K562 (cell line): ENCODE measurements around the gene DYNC1H1. TPM values are rescaled to one million over a fixed set of nuclear protein-coding genes. Genes with fewer than 3 reads are reported as not detected.

Experiments
- BRD9 ChIP-seq: fragments of 450-650 bp; IDR thresholded peaks from 2 replicates; pipeline ENCODE4 v1.6.1; 2018; ENCODE audit warnings: low read depth; ENCODE audit not compliant: partially characterized antibody
- CTBP1 ChIP-seq: fragments of 450-650 bp; IDR thresholded peaks from 2 replicates; pipeline ENCODE4 v1.6.1; 2016; ENCODE audit warnings: borderline replicate concordance
- ELF2 ChIP-seq: fragments of 250-450 bp; sonication (Bioruptor Pico); IDR thresholded peaks from 2 replicates; pipeline ENCODE4 v1.5.0; 2021; ENCODE audit warnings: mild to moderate bottlenecking
- EP300 ChIP-seq: IDR thresholded peaks from 2 replicates; pipeline ENCODE4 v1.6.1; 2012; ENCODE audit warnings: low read length, improper control_type of control experiment
- EZH2 ChIP-seq: IDR thresholded peaks from 2 replicates; pipeline ENCODE4 v1.6.1; 2012; ENCODE audit warnings: low read depth, mild to moderate bottlenecking, inconsistent platforms, low read length, borderline replicate concordance
- MCM2 ChIP-seq: fragments of 450-650 bp; IDR thresholded peaks from 2 replicates; pipeline ENCODE4 v1.6.1; 2017; ENCODE audit warnings: low read depth, mild to moderate bottlenecking
- MCM3 ChIP-seq: fragments of 450-650 bp; IDR thresholded peaks from 2 replicates; pipeline ENCODE4 v1.6.1; 2016
- MTA2 ChIP-seq: fragments of 450-650 bp; IDR thresholded peaks from 2 replicates; pipeline ENCODE4 v1.6.1; 2016; ENCODE audit warnings: low read depth
- NFE2 ChIP-seq: IDR thresholded peaks from 2 replicates; pipeline ENCODE4 v1.6.1; 2014; ENCODE audit warnings: antibody characterized with exemption, low read depth
- PCBP2 ChIP-seq: fragments of 200-400 bp; formaldehyde crosslinking; IDR thresholded peaks from 2 replicates; pipeline ENCODE4 v1.6.1; 2018; ENCODE audit warnings: low read length, low read depth, mild to moderate bottlenecking, moderate library complexity; ENCODE audit not compliant: poor library complexity, severe bottlenecking
- POLR2H ChIP-seq: IDR thresholded peaks from 2 replicates; pipeline ENCODE4 v1.6.1; 2016; ENCODE audit warnings: missing genetic modification characterization, low read depth, mild to moderate bottlenecking, control low read depth, missing compliant biosample characterization, moderate library complexity
- SMAD1 ChIP-seq: fragments of 150-350 bp; IDR thresholded peaks from 2 replicates; pipeline ENCODE4 v1.6.1; 2014; ENCODE audit warnings: low read length, low read depth; ENCODE audit not compliant: partially characterized antibody
- SMC3 ChIP-seq: conservative IDR thresholded peaks from 2 replicates; pipeline ENCODE4 v1.6.1; 2011; ENCODE audit warnings: low read depth, low read length, improper control_type of control experiment; ENCODE audit not compliant: insufficient read depth
- UBTF ChIP-seq, 2 experiments: IDR thresholded peaks; 2 replicates each; pipeline ENCODE4 v1.6.1; 2012; ENCODE audit warnings: improper control_type of control experiment in 2 of 2, low read depth in 2 of 2, low read length in 2 of 2, borderline replicate concordance in 1 of 2
- ZBTB34 ChIP-seq: fragments of 250-450 bp; sonication (Bioruptor Pico); IDR thresholded peaks from 2 replicates; pipeline ENCODE4 v1.8.0; 2021; ENCODE audit warnings: mild to moderate bottlenecking, moderate library complexity
- polyA plus RNA-seq, 8 experiments: library from polyadenylated mRNA; depleted of rRNA in 4 of 8; stranded (reverse) in 5 of 8; unstranded in 3 of 8; fragments of >200 nt; fragmentation: Nextera tagmentation in 2 of 8; fragmentation: Illumina TruSeq in 1 of 8; extraction: Ambion mirVana in 2 of 8; extraction: Trizol in 1 of 8; gene quantifications; 2 replicates each; pipeline versions ENCODE4 v1.2.1 to v1.2.3, GENCODE V29; 2011 to 2014; ENCODE audit warnings: inconsistent platforms in 1 of 8, missing spikeins in 1 of 8
- total RNA-seq, 7 experiments: library from RNA; depleted of rRNA in 6 of 7; stranded (reverse); fragments of >200 nt in 6 of 7; fragmentation: Illumina TruSeq in 2 of 7; extraction: Trizol in 2 of 7; gene quantifications; 2 replicates each; pipeline versions ENCODE4 v1.2.1 to v1.2.3, GENCODE V29; 2011 to 2021; ENCODE audit warnings: low replicate concordance in 1 of 7
- TF ChIP-seq, protein P1 (sequence below): fragments of 450-650 bp; IDR thresholded peaks from 2 replicates; pipeline ENCODE4 v1.7.0; 2016; ENCODE audit warnings: borderline replicate concordance
- TF ChIP-seq, protein P2 (sequence below): fragments of 450-650 bp; IDR thresholded peaks from 2 replicates; pipeline ENCODE4 v1.6.1; 2017; ENCODE audit warnings: antibody characterized with exemption, mild to moderate bottlenecking
- TF ChIP-seq, protein P3 (sequence below): fragments of 450-650 bp; formaldehyde crosslinking; IDR thresholded peaks from 2 replicates; pipeline ENCODE4 v1.4.0; 2022; ENCODE audit warnings: mild to moderate bottlenecking, moderate library complexity

DYNC1H1 gene
- total and polyA plus RNA-seq, 9 of the 15 experiments (the other 6 are each of a cell fraction or from before 2014, with no cell fraction given) = 31.9 to 335 (median 115) TPM

- TF ChIP-seq ZBTB34 (no peak), PCBP2 (no peak), BRD9 (peak; percentile 50), CTBP1 (no peak), MCM3 (no peak), ELF2 (CRISPR knock-in tag) (no peak), MCM2 (no peak), UBTF (IDR thresholded peaks at IDR 0.05; ENCODE audit: borderline replicate concordance in 1 of 2, low read depth in 2 of 2, low read length in 2 of 2) (0 out of 4 replicates have a peak, but pooled peaks of 1 of the 2 experiments have one; percentile 57), EP300 (no peak), POLR2H (no peak), MTA2 (no peak), SMC3 (peak; percentile 50), EZH2 (no peak), SMAD1 (no peak), NFE2 (no peak)
- TF ChIP-seq, protein P1, sequence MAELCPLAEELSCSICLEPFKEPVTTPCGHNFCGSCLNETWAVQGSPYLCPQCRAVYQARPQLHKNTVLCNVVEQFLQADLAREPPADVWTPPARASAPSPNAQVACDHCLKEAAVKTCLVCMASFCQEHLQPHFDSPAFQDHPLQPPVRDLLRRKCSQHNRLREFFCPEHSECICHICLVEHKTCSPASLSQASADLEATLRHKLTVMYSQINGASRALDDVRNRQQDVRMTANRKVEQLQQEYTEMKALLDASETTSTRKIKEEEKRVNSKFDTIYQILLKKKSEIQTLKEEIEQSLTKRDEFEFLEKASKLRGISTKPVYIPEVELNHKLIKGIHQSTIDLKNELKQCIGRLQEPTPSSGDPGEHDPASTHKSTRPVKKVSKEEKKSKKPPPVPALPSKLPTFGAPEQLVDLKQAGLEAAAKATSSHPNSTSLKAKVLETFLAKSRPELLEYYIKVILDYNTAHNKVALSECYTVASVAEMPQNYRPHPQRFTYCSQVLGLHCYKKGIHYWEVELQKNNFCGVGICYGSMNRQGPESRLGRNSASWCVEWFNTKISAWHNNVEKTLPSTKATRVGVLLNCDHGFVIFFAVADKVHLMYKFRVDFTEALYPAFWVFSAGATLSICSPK = no peak
- TF ChIP-seq, protein P2, sequence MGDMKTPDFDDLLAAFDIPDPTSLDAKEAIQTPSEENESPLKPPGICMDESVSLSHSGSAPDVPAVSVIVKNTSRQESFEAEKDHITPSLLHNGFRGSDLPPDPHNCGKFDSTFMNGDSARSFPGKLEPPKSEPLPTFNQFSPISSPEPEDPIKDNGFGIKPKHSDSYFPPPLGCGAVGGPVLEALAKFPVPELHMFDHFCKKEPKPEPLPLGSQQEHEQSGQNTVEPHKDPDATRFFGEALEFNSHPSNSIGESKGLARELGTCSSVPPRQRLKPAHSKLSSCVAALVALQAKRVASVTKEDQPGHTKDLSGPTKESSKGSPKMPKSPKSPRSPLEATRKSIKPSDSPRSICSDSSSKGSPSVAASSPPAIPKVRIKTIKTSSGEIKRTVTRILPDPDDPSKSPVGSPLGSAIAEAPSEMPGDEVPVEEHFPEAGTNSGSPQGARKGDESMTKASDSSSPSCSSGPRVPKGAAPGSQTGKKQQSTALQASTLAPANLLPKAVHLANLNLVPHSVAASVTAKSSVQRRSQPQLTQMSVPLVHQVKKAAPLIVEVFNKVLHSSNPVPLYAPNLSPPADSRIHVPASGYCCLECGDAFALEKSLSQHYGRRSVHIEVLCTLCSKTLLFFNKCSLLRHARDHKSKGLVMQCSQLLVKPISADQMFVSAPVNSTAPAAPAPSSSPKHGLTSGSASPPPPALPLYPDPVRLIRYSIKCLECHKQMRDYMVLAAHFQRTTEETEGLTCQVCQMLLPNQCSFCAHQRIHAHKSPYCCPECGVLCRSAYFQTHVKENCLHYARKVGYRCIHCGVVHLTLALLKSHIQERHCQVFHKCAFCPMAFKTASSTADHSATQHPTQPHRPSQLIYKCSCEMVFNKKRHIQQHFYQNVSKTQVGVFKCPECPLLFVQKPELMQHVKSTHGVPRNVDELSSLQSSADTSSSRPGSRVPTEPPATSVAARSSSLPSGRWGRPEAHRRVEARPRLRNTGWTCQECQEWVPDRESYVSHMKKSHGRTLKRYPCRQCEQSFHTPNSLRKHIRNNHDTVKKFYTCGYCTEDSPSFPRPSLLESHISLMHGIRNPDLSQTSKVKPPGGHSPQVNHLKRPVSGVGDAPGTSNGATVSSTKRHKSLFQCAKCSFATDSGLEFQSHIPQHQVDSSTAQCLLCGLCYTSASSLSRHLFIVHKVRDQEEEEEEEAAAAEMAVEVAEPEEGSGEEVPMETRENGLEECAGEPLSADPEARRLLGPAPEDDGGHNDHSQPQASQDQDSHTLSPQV = peak; percentile 47; the same call in 1 of the 2 replicates
- TF ChIP-seq, protein P3, sequence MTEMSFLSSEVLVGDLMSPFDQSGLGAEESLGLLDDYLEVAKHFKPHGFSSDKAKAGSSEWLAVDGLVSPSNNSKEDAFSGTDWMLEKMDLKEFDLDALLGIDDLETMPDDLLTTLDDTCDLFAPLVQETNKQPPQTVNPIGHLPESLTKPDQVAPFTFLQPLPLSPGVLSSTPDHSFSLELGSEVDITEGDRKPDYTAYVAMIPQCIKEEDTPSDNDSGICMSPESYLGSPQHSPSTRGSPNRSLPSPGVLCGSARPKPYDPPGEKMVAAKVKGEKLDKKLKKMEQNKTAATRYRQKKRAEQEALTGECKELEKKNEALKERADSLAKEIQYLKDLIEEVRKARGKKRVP (CRISPR knock-in tag) = no peak
Measured at GRCh38 chr14:102096569-102097188, 132.3 kb downstream of the DYNC1H1 start (continued).
